HFFc6 (cell line): ENCODE results near the gene PVALB. TPM values are rescaled to one million over a fixed set of nuclear protein-coding genes. Genes with fewer than 3 reads are reported as not detected.

Source experiments
- DNase-seq: peaks from one replicate; pipeline ENCODE4 v3.0.0-alpha.2; 2018
- H3K27ac Mint-ChIP-seq: 2 replicates; pipeline ENCODE4 v1.8.0; 2020; ENCODE audit warnings: mild to moderate bottlenecking, mixed read lengths
- H3K27me3 Mint-ChIP-seq: 2 replicates; pipeline ENCODE4 v1.8.0; 2021; ENCODE audit warnings: mild to moderate bottlenecking, moderate library complexity, mixed read lengths; ENCODE audit not compliant: insufficient read depth
- H3K36me3 Mint-ChIP-seq: 2 replicates; pipeline ENCODE4 v1.8.0; 2021; ENCODE audit warnings: low read depth, mixed read lengths
- H3K4me1 Mint-ChIP-seq: 2 replicates; pipeline ENCODE4 v1.8.0; 2020; ENCODE audit warnings: low read depth, mixed read lengths
- H3K4me3 Mint-ChIP-seq: 2 replicates; pipeline ENCODE4 v1.8.0; 2020; ENCODE audit warnings: mild to moderate bottlenecking, moderate library complexity, mixed read lengths
- H3K9me3 Mint-ChIP-seq: 2 replicates; pipeline ENCODE4 v1.8.0; 2020; ENCODE audit warnings: mild to moderate bottlenecking, mixed read lengths
- CTCF ChIP-seq: fragments of 200-600 bp; sonication (generic); IDR thresholded peaks from 2 replicates; pipeline ENCODE4 v1.5.0; 2021; ENCODE audit warnings: antibody characterized with exemption, mild to moderate bottlenecking
- total RNA-seq, 6 experiments: library from RNA; stranded (reverse); fragmentation: NEBNext Ultra II Directional; extraction: Animal tissue kit (Norgen Biotek cat#: 25700); gene quantifications; 2 replicates in 1 of 6; 3 replicates in 5 of 6; pipeline ENCODE4 v1.2.3, GENCODE V29; 2021

Gene PVALB
- total RNA-seq, 6 experiments from 2014 or later, result not detected

GRCh38 chr22:36764060-36764459 lies 52.8 kb downstream of the PVALB start:
- Mint-ChIP-seq H3K9me3 (no peaks in the 10 kb centered on the region), H3K27ac (no peak overlapping the region), H3K4me3 (no peak overlapping the region), H3K36me3 (no peaks in the 10 kb centered on the region), H3K27me3 (peaks cover 2% of the 10 kb centered on the region; the same call in 1 of the 2 replicates), H3K4me1 (peaks cover 13% of the 10 kb centered on the region)
- no peak for DNase-seq
- TF ChIP-seq CTCF, result no peak

- no peaks in the 10 kb centered on the region for H3K27me3 Mint-ChIP-seq
- TF ChIP-seq CTCF, result no peak
- no peaks in the 10 kb centered on the region for H3K36me3 Mint-ChIP-seq
- H3K9me3 Mint-ChIP-seq, result no peaks in the 10 kb centered on the region
- H3K4me1 Mint-ChIP-seq, result peaks cover 13% of the 10 kb centered on the region
- no peak overlapping the region for H3K27ac Mint-ChIP-seq
- no peak overlapping the region for H3K4me3 Mint-ChIP-seq
- DNase-seq, result no peak
Measured at GRCh38 chr22:36763576-36763975, 53.3 kb downstream of the PVALB start.

- no peak for TF ChIP-seq CTCF
- Mint-ChIP-seq H3K4me1 (peaks cover 13% of the 10 kb centered on the region), H3K27me3 (peaks cover 2% of the 10 kb centered on the region; the same call in 1 of the 2 replicates), H3K4me3 (no peak overlapping the region), H3K27ac (no peak overlapping the region), H3K9me3 (no peaks in the 10 kb centered on the region), H3K36me3 (no peaks in the 10 kb centered on the region)
- peak; percentile 9 for DNase-seq
Measured at GRCh38 chr22:36762687-36763260, 54.1 kb downstream of the PVALB start.

DNA sequence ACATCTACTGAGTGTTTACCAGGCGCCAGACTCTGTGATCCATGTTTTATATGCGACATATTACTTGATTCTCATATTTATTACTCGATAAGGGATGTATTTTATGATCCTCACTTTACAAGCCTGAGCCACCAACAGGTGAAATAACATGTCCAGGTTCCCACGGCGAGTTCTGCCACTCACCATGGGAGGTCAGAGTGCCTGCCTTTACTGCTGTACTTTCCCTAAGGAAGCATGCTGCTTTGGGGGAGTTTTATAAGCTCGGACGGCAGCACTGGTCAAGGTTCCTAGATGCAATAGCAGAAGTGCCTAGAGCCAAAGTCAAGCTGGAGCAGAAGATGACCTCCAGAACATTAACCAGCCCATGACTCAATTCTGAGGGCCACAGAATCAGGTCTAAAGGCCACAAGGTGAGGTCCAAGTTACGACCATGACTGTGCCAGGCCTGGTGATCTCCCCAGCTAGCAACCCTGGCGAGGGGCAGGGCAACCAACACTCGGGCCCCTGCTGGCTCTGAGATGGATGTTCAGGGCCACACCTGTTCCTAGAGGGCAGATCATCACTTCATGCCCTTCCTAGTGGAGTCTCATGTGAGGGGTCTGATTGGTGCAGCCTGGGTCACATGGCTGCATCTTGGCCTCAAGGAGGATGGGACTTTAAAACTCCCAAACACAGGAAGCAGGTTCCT lies 55.1 kb downstream of the PVALB start:
- H3K27ac Mint-ChIP-seq, result no peak overlapping the region

GRCh38 chr22:36760786-36761185 lies 56.0 kb downstream of the PVALB start:
- no peak overlapping the region for H3K27ac Mint-ChIP-seq
- no peak for TF ChIP-seq CTCF
- H3K27me3 Mint-ChIP-seq, result peaks cover 10% of the 10 kb centered on the region
- H3K4me3 Mint-ChIP-seq, result no peak overlapping the region
- H3K36me3 Mint-ChIP-seq, result no peaks in the 10 kb centered on the region
- DNase-seq, result no peak
- H3K4me1 Mint-ChIP-seq, result peaks cover 7% of the 10 kb centered on the region
- H3K9me3 Mint-ChIP-seq, result no peaks in the 10 kb centered on the region

More for the DNA sequence above, 55.1 kb downstream of the PVALB start:
- TF ChIP-seq CTCF, result no peak
- Mint-ChIP-seq H3K36me3 (no peaks in the 10 kb centered on the region), H3K27me3 (peaks cover 5% of the 10 kb centered on the region; the same call in 1 of the 2 replicates), H3K4me3 (no peak overlapping the region), H3K4me1 (peaks cover 13% of the 10 kb centered on the region), H3K9me3 (no peaks in the 10 kb centered on the region)
- DNase-seq, result no peak
